ENCODE data around the gene IFNG-AS1.

Gene IFNG-AS1

DNA sequence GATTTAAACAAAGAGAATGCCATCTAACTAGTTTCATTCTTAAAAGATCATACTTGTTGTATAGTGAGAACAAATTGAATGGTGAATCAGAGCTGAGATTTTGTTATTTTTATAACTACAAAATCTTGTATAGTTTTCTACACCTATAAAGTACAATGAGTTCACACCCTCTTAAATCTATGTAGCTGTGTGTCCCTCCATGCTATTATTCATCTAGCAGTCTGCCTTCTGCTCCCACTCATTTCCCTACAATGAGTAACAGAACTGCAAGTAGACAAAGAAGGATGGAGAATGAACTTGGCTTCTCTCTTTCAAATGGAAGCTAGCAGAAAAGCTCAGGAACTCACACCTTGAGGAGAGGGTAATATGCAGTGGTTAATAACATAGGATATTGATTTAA, 7.1 kb downstream of the IFNG-AS1 start:
- no peak for DNase-seq

DNA sequence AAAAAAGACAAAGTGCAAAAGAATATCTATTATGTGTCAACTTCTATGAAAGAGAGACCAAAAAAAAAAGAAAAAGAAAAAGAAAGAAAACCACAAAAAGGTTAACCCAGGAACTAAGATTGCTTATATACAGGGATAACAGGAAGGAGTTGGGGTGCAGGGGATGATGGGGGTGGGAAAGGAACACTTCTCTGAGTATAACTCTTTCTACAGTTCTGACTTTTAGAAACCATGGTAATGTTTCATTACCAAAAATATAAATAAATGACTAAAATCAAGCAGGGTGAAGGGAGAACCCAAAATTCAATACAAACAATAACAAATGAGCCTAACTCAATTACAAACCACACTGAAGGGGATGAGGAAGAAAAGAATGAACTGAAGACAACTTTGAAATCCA, 9.1 kb downstream of the IFNG-AS1 start:
- no peak for DNase-seq

- no peak for DNase-seq
Measured at GRCh38 chr12:67999244-67999643, 10.0 kb downstream of the IFNG-AS1 start.

- no peak for DNase-seq
Measured at GRCh38 chr12:68001486-68002466, 12.5 kb downstream of the IFNG-AS1 start.

- no peak for DNase-seq
Measured at GRCh38 chr12:68003777-68004176, 14.5 kb downstream of the IFNG-AS1 start.

GRCh38 chr12:68007033-68007432, 17.8 kb downstream of the IFNG-AS1 start:
- no peak for DNase-seq

DNA sequence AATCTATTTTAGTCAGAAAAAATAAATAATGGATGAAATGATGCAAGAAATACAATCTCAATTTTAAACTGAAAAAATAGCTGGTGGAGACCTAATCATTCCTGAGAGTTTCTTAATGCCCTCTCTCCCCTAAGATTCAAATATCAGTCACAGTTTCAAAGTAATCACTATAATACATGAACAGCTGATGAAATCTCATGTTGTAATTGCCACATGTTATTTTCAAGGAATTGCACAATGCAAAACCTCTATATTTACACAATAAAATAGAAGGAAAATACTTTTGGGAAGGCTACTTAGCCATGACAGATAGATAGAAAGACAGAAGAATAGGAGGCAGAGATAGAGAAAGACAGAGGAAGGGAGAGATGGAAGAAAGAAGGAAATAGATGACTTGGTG, 18.2 kb downstream of the IFNG-AS1 start:
- no peak for DNase-seq

GRCh38 chr12:68011206-68011881, 22.1 kb downstream of the IFNG-AS1 start:
- no peak for DNase-seq

GRCh38 chr12:68011882-68012207, 22.6 kb downstream of the IFNG-AS1 start:
- no peak for DNase-seq

GRCh38 chr12:68012712-68013111, 23.5 kb downstream of the IFNG-AS1 start:
- DNase-seq = no peak

GRCh38 chr12:68013181-68013580, 23.9 kb downstream of the IFNG-AS1 start:
- no peak for DNase-seq

DNA sequence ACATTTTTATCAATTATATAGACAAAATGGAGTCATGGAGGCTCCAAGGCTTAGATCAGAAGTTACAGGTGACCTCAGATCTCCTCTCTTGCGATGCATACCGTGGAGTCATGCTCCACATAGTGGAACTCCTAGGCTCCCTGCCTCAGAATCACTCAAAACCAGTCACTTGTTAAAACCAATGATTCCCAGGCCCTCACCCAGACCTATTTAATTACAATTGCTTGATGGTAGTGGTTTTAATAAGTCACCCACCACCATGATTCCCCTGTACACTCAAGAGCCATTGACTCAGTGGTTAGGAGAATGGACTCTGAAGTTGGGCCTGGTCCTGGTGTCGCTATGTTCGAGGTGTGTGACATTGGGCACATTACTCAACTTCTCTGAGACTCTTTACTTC, 26.9 kb downstream of the IFNG-AS1 start:
- DNase-seq = no peak

DNA sequence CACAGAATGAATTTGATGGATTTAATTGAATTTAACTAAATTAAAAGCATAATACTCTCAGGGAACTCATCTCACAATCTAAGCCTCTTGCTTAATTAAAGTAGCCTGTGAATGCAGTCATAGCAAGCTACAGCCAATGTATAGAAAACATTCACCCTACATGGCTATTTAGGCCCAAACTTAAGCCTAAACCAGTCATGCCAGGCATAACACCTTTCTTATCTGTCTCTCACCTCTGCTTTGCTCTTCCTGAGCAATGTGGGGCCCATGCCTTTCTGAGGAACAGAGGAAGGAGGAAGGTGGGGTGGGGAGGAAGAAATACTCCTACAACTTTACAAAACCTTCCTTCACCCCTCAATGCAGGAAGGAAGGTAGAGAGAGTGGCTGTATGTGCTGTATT, 29.1 kb downstream of the IFNG-AS1 start:
- no peak for DNase-seq

DNA sequence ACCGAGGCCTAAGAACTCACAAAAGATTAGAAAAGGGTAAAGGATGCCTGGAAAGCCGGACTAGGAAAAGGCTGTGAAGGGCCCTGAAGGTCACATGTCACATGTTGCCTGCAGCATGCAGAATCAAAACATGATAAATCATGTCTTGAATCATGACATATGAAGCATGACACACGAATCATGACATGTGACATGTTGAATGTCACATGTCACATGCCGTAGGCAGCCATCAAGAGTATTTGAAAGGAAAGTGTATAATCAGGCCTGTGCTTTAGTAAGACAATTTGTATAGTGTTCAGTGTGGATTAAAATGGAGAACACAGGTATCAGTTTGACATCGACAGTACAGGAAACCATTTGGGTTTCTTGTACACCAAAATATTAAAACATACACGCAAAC, 30.8 kb downstream of the IFNG-AS1 start:
- no peak for DNase-seq

DNA sequence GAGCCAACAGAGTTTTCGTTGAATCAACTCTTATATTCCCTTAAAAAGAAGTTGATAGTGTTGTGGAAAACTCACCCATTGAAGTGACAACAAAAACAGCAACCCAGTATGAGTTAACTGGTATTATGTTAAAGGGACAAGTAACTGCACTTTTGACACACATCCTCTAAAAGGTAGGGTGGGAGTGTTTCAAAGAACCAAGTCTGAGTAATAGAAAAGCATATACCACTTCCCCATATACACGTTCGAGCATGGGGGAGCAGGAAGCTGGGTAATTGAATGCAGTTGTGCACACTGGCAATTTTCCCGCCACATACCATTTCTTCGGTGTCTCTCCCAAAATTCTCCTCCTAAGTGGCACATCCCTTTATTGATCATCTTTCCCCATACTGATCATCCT, 31.5 kb downstream of the IFNG-AS1 start:
- no peak for DNase-seq

DNA sequence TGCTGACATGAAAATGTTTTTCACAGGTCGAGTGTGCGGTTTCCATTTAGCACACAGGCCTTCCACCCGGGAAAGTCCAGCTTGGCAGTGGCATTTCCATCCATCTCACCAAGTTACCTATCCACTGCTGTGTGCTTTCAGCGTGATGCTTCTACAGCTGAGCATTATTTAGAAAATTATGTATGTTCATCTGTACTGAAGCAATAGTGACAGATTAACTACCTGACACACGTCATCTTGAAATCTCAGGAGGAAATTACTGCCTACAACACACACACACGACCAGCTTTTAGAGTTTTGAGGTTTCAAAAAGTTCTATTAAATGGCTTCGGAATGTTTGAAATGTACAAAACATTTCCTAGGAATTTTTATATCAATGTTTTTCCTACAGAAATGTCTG, 39.4 kb downstream of the IFNG-AS1 start:
- no peak for DNase-seq

GRCh38 chr12:68030248-68030647, 41.0 kb downstream of the IFNG-AS1 start:
- no peak for DNase-seq

DNA sequence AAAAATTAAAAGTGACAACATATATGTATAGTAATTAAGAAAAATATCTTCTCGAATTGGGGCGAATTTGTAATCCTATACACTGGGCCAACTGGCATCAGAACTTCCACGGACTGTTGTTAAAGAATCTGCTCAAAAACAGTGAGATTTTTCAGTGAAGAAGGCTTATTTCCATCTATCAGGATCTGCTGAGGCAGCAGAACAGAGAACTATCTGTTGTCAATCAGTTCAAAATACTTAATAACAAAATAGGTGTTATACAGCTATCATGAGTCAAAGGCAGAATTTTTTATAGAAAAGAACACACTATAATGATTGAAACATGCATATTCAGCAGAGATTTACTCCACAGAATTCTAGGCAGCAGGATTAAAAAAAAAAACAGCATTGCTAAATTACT, 41.9 kb downstream of the IFNG-AS1 start:
- DNase-seq = no peak

- no peak for DNase-seq
Measured at GRCh38 chr12:68031881-68032739, 42.9 kb downstream of the IFNG-AS1 start.

GRCh38 chr12:68034567-68034966, 45.3 kb downstream of the IFNG-AS1 start:
- no peak for DNase-seq

DNA sequence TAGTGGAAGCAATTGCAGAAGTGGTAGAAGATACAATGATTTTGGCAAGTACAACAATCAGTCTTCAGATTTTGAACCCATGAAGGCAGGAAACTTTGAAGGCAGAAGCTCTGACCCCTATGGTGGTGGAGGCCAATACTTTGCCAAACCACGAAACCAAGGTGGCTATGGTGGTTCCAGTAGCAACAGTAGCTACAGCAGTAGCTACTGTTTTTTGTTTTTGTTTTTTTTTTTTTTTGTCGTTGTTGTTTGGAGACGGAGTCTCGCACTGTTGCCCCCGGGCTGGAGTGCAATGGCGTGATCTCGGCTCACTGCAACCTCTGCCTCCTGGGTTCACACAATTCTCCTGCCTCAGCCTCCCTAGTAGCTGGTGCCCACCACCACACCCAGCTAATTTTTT, 47.4 kb downstream of the IFNG-AS1 start:
- DNase-seq = no peak

DNA sequence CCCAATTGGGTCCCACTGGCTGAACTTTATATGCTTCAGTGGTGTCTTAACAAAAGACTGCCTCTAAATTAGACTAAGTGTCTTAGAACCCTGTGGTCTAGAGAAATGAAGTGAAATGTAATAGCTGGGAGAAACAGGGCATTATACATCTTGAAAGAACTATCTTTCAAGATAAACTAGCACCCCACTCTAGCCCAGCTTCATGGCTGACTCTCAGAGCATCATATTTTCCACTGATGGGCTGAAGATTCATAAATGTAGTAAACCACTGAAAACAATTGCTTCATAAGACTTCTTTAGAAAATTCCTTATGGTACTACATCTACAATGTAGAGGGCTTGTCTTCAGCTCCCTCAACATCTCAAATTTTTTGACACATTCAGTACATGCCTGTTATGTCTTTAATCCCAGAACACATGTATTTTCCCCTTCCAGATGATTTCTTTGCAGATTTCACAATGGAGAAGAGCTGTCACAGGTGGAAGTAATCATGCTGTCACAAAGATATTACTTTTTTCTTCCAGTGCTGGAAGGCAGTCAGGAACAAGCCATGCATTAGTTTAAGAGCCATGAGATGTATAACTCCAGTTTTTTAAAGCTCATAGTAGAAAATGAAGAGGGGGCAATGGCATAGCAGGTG, 48.5 kb downstream of the IFNG-AS1 start:
- DNase-seq = no peak

GRCh38 chr12:68038650-68039049, 49.4 kb downstream of the IFNG-AS1 start:
- no peak for DNase-seq
